Smooth muscle cell (in vitro differentiated cells): ENCODE data around the gene ANKRD33B. TPM values are rescaled to one million over a fixed set of nuclear protein-coding genes. Genes with fewer than 3 reads are reported as not detected.

ENCODE experiments used
- DNase-seq: peaks from one replicate; lab custom pipeline; 2025; ENCODE audit not compliant: unreplicated experiment; lab: John Stamatoyannopoulos, UW
- H2AFZ ChIP-seq: fragments of 200-600 bp; sonication (generic); 2 replicates; pipeline ENCODE4 v1.6.0; 2016; ENCODE audit warnings: antibody characterized with exemption, low read depth, mild to moderate bottlenecking
- H3F3A ChIP-seq: fragments of 200-600 bp; sonication (generic); 2 replicates; pipeline ENCODE4 v1.6.0; 2017; ENCODE audit warnings: antibody characterized with exemption, low read depth
- H3K27ac ChIP-seq: fragments of 200-600 bp; sonication (generic); 2 replicates; pipeline ENCODE4 v1.5.1; 2016; ENCODE audit warnings: low read depth, mild to moderate bottlenecking
- H3K27me3 ChIP-seq: fragments of 200-600 bp; sonication (generic); 2 replicates; pipeline ENCODE4 v1.6.1; 2016; ENCODE audit warnings: low read depth, mild to moderate bottlenecking
- H3K36me3 ChIP-seq: fragments of 200-600 bp; sonication (generic); 2 replicates; pipeline ENCODE4 v1.5.1; 2016; ENCODE audit warnings: low read depth
- H3K4me1 ChIP-seq: fragments of 200-600 bp; sonication (generic); 2 replicates; pipeline ENCODE4 v1.5.1; 2016; ENCODE audit warnings: low read depth
- H3K4me2 ChIP-seq: fragments of 200-600 bp; sonication (generic); 2 replicates; pipeline ENCODE4 v1.6.0; 2016; ENCODE audit warnings: mild to moderate bottlenecking
- H3K4me3 ChIP-seq: fragments of 200-600 bp; sonication (generic); 2 replicates; pipeline ENCODE4 v1.5.1; 2016; ENCODE audit warnings: mild to moderate bottlenecking
- H3K79me2 ChIP-seq: fragments of 200-600 bp; sonication (generic); 2 replicates; pipeline ENCODE4 v1.6.0; 2016; ENCODE audit warnings: low read depth, mild to moderate bottlenecking
- H3K9ac ChIP-seq: fragments of 200-600 bp; sonication (generic); 2 replicates; pipeline ENCODE4 v1.6.0; 2016; ENCODE audit warnings: low read depth
- H3K9me3 ChIP-seq: fragments of 200-600 bp; sonication (generic); replicated peaks from 2 replicates; pipeline ENCODE4 v1.5.1; 2016; ENCODE audit warnings: low read depth
- H4K20me1 ChIP-seq: fragments of 200-600 bp; sonication (generic); 2 replicates; pipeline ENCODE4 v1.6.0; 2016; ENCODE audit warnings: low read depth
- WGBS: methylation state at CpG from one replicate; pipeline ENCODE4 v1.1.7; 2016; ENCODE audit warnings: low lambda C conversion rate; 5-methylcytosine and 5-hydroxymethylcytosine counted together
- polyA plus RNA-seq: library from polyadenylated mRNA; unstranded; fragments of >200 nt; fragmentation: Nextera tagmentation; extraction: Ambion mirVana; gene quantifications from 2 replicates; pipeline ENCODE4 v1.2.1, GENCODE V29; 2016
- total RNA-seq: library from RNA; depleted of rRNA; stranded (reverse); fragments of >200 nt; gene quantifications from 2 replicates; pipeline ENCODE4 v1.2.3, GENCODE V29; 2014
- TF ChIP-seq, protein P1 (sequence below): fragments of 200-600 bp; sonication (generic); IDR thresholded peaks from 2 replicates; pipeline ENCODE4 v1.5.1; 2017; ENCODE audit warnings: borderline replicate concordance, mild to moderate bottlenecking, antibody characterized with exemption; ENCODE audit not compliant: insufficient read depth, poor library complexity, severe bottlenecking

The ANKRD33B gene
- total and polyA plus RNA-seq, 2 experiments from 2014 or later, result 1.2 to 2.2 TPM

- 88% methylated on average over 7 of the region's 7 CpGs for WGBS
- TF ChIP-seq, protein P1, sequence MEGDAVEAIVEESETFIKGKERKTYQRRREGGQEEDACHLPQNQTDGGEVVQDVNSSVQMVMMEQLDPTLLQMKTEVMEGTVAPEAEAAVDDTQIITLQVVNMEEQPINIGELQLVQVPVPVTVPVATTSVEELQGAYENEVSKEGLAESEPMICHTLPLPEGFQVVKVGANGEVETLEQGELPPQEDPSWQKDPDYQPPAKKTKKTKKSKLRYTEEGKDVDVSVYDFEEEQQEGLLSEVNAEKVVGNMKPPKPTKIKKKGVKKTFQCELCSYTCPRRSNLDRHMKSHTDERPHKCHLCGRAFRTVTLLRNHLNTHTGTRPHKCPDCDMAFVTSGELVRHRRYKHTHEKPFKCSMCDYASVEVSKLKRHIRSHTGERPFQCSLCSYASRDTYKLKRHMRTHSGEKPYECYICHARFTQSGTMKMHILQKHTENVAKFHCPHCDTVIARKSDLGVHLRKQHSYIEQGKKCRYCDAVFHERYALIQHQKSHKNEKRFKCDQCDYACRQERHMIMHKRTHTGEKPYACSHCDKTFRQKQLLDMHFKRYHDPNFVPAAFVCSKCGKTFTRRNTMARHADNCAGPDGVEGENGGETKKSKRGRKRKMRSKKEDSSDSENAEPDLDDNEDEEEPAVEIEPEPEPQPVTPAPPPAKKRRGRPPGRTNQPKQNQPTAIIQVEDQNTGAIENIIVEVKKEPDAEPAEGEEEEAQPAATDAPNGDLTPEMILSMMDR, result no peak
- H4K20me1 ChIP-seq, result no peaks in the 10 kb centered on the region
- no peaks in the 10 kb centered on the region for H3K36me3 ChIP-seq
- H3K27me3 ChIP-seq, result no peaks in the 10 kb centered on the region
- no peak for DNase-seq
- H3K9ac ChIP-seq, result no peak overlapping the region
- no peak overlapping the region for H3K4me2 ChIP-seq
- no peak overlapping the region for H2AFZ ChIP-seq
- no peak overlapping the region for H3K4me3 ChIP-seq
- H3K4me1 ChIP-seq, result peaks cover 25% of the 10 kb centered on the region
- no peaks in the 10 kb centered on the region for H3K9me3 ChIP-seq
- H3K79me2 ChIP-seq, result no peaks in the 10 kb centered on the region
- peaks cover 8% of the 10 kb centered on the region for H3F3A ChIP-seq
- no peak overlapping the region for H3K27ac ChIP-seq
Observed at GRCh38 chr5:10553476-10553875, 10.4 kb upstream of the ANKRD33B start.

DNA sequence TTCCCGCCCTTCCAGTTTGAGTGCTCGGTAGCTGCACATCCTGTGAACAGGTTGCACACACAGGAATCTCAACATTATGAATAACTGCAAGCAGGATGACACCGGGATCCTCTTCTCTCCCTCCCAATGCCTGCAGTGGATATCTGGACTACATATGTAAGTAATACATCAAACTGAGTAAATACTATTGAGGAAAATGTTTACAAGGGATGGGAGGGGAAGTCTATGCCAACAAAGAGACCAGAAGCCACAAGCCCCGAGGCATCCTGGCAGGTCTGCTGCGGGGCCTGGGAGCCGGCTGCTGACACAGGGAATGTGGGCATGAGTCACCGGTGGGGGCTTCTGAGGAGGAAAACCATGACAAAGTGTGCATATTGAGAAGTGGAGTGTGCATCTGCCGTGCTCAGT is 8.6 kb upstream of the ANKRD33B start:
- H3K27ac ChIP-seq, result peak overlapping the region; percentile 43
- WGBS, result 19% methylated on average over 8 of the region's 8 CpGs
- no peaks in the 10 kb centered on the region for H4K20me1 ChIP-seq
- no peaks in the 10 kb centered on the region for H3K9me3 ChIP-seq
- peaks cover 8% of the 10 kb centered on the region for H3F3A ChIP-seq
- no peaks in the 10 kb centered on the region for H3K36me3 ChIP-seq
- H3K4me3 ChIP-seq, result no peak overlapping the region
- peak overlapping the region; percentile 35 for H3K4me2 ChIP-seq
- H3K4me1 ChIP-seq, result peaks cover 25% of the 10 kb centered on the region
- no peaks in the 10 kb centered on the region for H3K27me3 ChIP-seq
- TF ChIP-seq, protein P1, result no peak
- DNase-seq, result no peak
- H3K9ac ChIP-seq, result no peak overlapping the region
- no peak overlapping the region for H2AFZ ChIP-seq
- H3K79me2 ChIP-seq, result no peaks in the 10 kb centered on the region

GRCh38 chr5:10556289-10556807 is 7.5 kb upstream of the ANKRD33B start:
- peak overlapping the region; percentile 52 for H3K27ac ChIP-seq
- TF ChIP-seq, protein P1, result no peak
- no peaks in the 10 kb centered on the region for H3K79me2 ChIP-seq
- no peaks in the 10 kb centered on the region for H3K36me3 ChIP-seq
- 30% methylated on average over 3 of the region's 3 CpGs for WGBS
- DNase-seq, result no peak
- H2AFZ ChIP-seq, result no peak overlapping the region
- H3K4me2 ChIP-seq, result peak overlapping the region; percentile 65
- peaks cover 17% of the 10 kb centered on the region for H3K4me1 ChIP-seq
- H3F3A ChIP-seq, result peaks cover 15% of the 10 kb centered on the region
- no peaks in the 10 kb centered on the region for H4K20me1 ChIP-seq
- no peak overlapping the region for H3K4me3 ChIP-seq
- H3K9me3 ChIP-seq, result no peaks in the 10 kb centered on the region
- H3K9ac ChIP-seq, result no peak overlapping the region
- no peaks in the 10 kb centered on the region for H3K27me3 ChIP-seq
